Ishikawa (cell line): ENCODE measurements around the gene TMPRSS13.

Source experiments
- CEBPB ChIP-seq: IDR thresholded peaks from 2 replicates; pipeline ENCODE4 v1.6.1; 2012
- CREB1 ChIP-seq: IDR thresholded peaks from 2 replicates; pipeline ENCODE4 v1.6.1; 2012; ENCODE audit warnings: low read depth
- EGR1 ChIP-seq: IDR thresholded peaks from 2 replicates; pipeline ENCODE4 v1.6.1; 2012
- EP300 ChIP-seq: IDR thresholded peaks from 2 replicates; pipeline ENCODE4 v1.6.1; 2012; ENCODE audit warnings: borderline replicate concordance
- FOXM1 ChIP-seq: IDR thresholded peaks from 2 replicates; pipeline ENCODE4 v1.6.1; 2012; ENCODE audit warnings: low read depth, borderline replicate concordance
- MAX ChIP-seq: IDR thresholded peaks from 2 replicates; pipeline ENCODE4 v1.6.1; 2012
- RAD21 ChIP-seq: IDR thresholded peaks from 2 replicates; pipeline ENCODE4 v1.6.1; 2012; ENCODE audit warnings: low read depth
- TAF1 ChIP-seq: IDR thresholded peaks from 2 replicates; pipeline ENCODE4 v1.6.1; 2012; ENCODE audit warnings: low read depth, mild to moderate bottlenecking
- TCF12 ChIP-seq: IDR thresholded peaks from 2 replicates; pipeline ENCODE4 v1.6.1; 2012; ENCODE audit warnings: low read depth
- TEAD4 ChIP-seq: IDR thresholded peaks from 2 replicates; pipeline ENCODE4 v1.6.1; 2012
- USF1 ChIP-seq: IDR thresholded peaks from 2 replicates; pipeline ENCODE4 v1.6.1; 2012
- YY1 ChIP-seq: IDR thresholded peaks from 2 replicates; pipeline ENCODE4 v1.6.1; 2012; ENCODE audit warnings: low read depth
- ZBTB7A ChIP-seq: IDR thresholded peaks from 2 replicates; pipeline ENCODE4 v1.6.1; 2012; ENCODE audit warnings: low read depth

GRCh38 chr11:117924631-117925170 is 4.5 kb downstream of the TMPRSS13 start:
- TF ChIP-seq MAX (no peak), TAF1 (no peak), CEBPB (no peak), RAD21 (no peak), FOXM1 (no peak), EGR1 (no peak), ZBTB7A (no peak), YY1 (no peak), EP300 (no peak), TEAD4 (no peak), USF1 (no peak), TCF12 (no peak), CREB1 (no peak)
